CD4-positive, alpha-beta T cell (primary cell): ENCODE measurements around the gene FNIP2. TPM values are rescaled to one million over a fixed set of nuclear protein-coding genes. Genes with fewer than 3 reads are reported as not detected.

ENCODE experiments used
- ATAC-seq: fragments of 200-7000 bp; cut with Tn5 transposase; one replicate; pipeline ENCODE4 v1.10.0; 2022; ENCODE audit warnings: mild to moderate bottlenecking; ENCODE audit not compliant: poor library complexity
- CTCF ChIA-PET: fragments of 350-600 bp; sonication (Branson Sonifier 250); formaldehyde crosslinking; loops from one replicate; lab custom pipeline; 2021; ENCODE audit warnings: antibody characterized with exemption, inconsistent platforms; lab: Charles Lee
- POLR2A ChIA-PET: fragments of 350-600 bp; sonication (Branson Sonifier 250); formaldehyde crosslinking; loops from one replicate; lab custom pipeline; 2021; ENCODE audit warnings: antibody characterized with exemption, inconsistent platforms; lab: Charles Lee
- DNase-seq, 14 experiments: peaks; one replicate each; pipeline ENCODE4 v3.0.0-alpha.2; 2013 to 2020; ENCODE audit warnings: mixed read lengths in 2 of 14
- H3K27ac ChIP-seq, 2 donors: one replicate each; pipeline versions ENCODE4 v1.5.1 to v1.7.0; 2013; ENCODE audit warnings: low read length in 2 of 2, low read depth in 1 of 2, mild to moderate bottlenecking in 1 of 2
- H3K27me3 ChIP-seq, 2 experiments: 1 replicate in 1 of 2; 2 replicates in 1 of 2; pipeline versions ENCODE4 v1.6.1 to v1.7.0; 2013; ENCODE audit warnings: low read length in 2 of 2, control low read depth in 1 of 2, mild to moderate bottlenecking in 1 of 2, moderate library complexity in 1 of 2; ENCODE audit not compliant: insufficient read depth in 2 of 2, control insufficient read depth in 1 of 2
- H3K36me3 ChIP-seq: one replicate; pipeline ENCODE4 v1.6.1; 2013; ENCODE audit warnings: low read length, control low read depth; ENCODE audit not compliant: insufficient read depth
- H3K4me1 ChIP-seq: one replicate; pipeline ENCODE4 v1.6.1; 2013; ENCODE audit warnings: low read length, control low read depth; ENCODE audit not compliant: insufficient read depth
- H3K4me3 ChIP-seq: one replicate; pipeline ENCODE4 v1.5.1; 2013; ENCODE audit warnings: mild to moderate bottlenecking, low read length, moderate library complexity
- H3K9me3 ChIP-seq, 2 experiments: 1 replicate in 1 of 2; 2 replicates in 1 of 2; pipeline versions ENCODE4 v1.6.1 to v1.7.0; 2013; ENCODE audit warnings: low read length in 2 of 2, mild to moderate bottlenecking in 2 of 2, control low read depth in 1 of 2, moderate library complexity in 1 of 2; ENCODE audit not compliant: control insufficient read depth in 1 of 2, insufficient read depth in 1 of 2
- H3K27ac Mint-ChIP-seq: one replicate; pipeline ENCODE4 v1.8.0; 2020; ENCODE audit warnings: mixed read lengths
- H3K27me3 Mint-ChIP-seq: one replicate; pipeline ENCODE4 v1.8.0; 2021; ENCODE audit warnings: mixed read lengths
- H3K36me3 Mint-ChIP-seq: one replicate; pipeline ENCODE4 v1.8.0; 2021; ENCODE audit warnings: low read depth, mixed read lengths
- H3K4me1 Mint-ChIP-seq: one replicate; pipeline ENCODE4 v1.8.0; 2021; ENCODE audit warnings: low read depth, mixed read lengths
- H3K4me3 Mint-ChIP-seq: one replicate; pipeline ENCODE4 v1.8.0; 2020; ENCODE audit warnings: mild to moderate bottlenecking, mixed read lengths
- H3K9me3 Mint-ChIP-seq: one replicate; pipeline ENCODE4 v1.8.0; 2020; ENCODE audit warnings: mixed read lengths
- intact Hi-C, 2 experiments: fragments of 100-400 bp; cut with DNase I in 1 of 2; cut with micrococcal nuclease in 1 of 2; formaldehyde crosslinking; loops; one replicate each; pipeline versions ENCODE4 v1.15.1 to v1.9.0; 2023 to 2025; cut with DNase I, micrococcal nuclease
- total RNA-seq, 174 experiments: library from RNA in 2 of 174; stranded (reverse) in 2 of 174; gene quantifications; one replicate each; pipeline ENCODE4 v1.2.3 and lab custom pipeline; 2021 to 2026
- TF ChIP-seq, protein P1 (sequence below): fragments of 200-600 bp; IDR thresholded peaks from one replicate; pipeline ENCODE4 v1.8.0; 2022; ENCODE audit warnings: antibody characterized with exemption, mild to moderate bottlenecking

Gene FNIP2
- total RNA-seq, 2 experiments from 2014 or later, result 7.5 to 7.7 TPM

DNA sequence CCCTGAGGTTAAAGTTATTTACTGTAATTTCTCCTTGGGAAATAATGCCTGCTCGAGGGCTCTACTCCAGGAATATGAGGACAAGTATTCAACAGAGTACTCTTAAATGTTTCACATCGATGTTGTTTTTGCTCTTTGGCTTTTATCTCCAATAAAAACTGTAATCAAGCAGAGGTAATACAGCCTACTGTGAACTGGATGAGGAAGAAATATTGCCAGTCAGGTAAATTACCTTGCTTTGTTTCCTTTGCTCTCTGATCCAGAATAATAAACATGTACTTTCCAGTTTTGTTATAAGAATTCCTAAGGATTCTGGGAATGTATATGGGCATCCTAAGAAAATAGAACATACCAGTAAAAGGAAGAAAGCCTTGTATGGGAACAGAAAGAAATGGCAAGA, 60.4 kb downstream of the FNIP2 start:
- Mint-ChIP-seq H3K36me3 (peaks cover 39% of the 10 kb centered on the region), H3K27me3 (no peaks in the 10 kb centered on the region), H3K4me3 (no peak overlapping the region), H3K9me3 (no peaks in the 10 kb centered on the region), H3K27ac (no peak overlapping the region), H3K4me1 (peaks cover 36% of the 10 kb centered on the region)
- ATAC-seq, result no peak
- H3K4me3 ChIP-seq, result no peak overlapping the region
- no peaks in the 10 kb centered on the region for H3K36me3 ChIP-seq
- H3K27me3 ChIP-seq, result no peaks in the 10 kb centered on the region
- ChIA-PET POLR2A (no interaction called here), CTCF (no interaction called here)
- H3K4me1 ChIP-seq, result peaks cover 20% of the 10 kb centered on the region
- TF ChIP-seq, protein P1, sequence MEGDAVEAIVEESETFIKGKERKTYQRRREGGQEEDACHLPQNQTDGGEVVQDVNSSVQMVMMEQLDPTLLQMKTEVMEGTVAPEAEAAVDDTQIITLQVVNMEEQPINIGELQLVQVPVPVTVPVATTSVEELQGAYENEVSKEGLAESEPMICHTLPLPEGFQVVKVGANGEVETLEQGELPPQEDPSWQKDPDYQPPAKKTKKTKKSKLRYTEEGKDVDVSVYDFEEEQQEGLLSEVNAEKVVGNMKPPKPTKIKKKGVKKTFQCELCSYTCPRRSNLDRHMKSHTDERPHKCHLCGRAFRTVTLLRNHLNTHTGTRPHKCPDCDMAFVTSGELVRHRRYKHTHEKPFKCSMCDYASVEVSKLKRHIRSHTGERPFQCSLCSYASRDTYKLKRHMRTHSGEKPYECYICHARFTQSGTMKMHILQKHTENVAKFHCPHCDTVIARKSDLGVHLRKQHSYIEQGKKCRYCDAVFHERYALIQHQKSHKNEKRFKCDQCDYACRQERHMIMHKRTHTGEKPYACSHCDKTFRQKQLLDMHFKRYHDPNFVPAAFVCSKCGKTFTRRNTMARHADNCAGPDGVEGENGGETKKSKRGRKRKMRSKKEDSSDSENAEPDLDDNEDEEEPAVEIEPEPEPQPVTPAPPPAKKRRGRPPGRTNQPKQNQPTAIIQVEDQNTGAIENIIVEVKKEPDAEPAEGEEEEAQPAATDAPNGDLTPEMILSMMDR, result no peak
- no peak for DNase-seq
- intact Hi-C loops, result no loop called here
- no peaks in the 10 kb centered on the region for H3K9me3 ChIP-seq
- no peak overlapping the region for H3K27ac ChIP-seq

DNA sequence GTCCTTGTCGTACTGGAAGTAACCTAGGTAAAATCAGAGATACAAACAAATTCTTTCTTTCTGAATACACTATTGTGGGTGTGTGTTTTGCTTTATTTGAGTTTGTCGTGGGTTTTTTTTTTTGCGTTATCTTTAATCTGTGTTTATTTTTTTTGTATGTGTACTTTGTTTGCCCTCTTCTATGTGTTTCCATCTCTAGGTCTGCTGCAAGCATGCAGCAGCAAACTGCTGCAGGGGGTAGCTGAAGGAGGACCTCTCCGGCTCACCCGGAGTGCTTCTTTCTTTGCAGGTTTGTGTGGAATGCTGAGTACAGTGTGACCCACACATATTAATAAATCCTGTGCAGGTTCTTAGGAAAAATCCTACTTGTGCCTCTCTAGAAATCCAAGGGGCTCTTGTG, 64.8 kb downstream of the FNIP2 start:
- H3K36me3 ChIP-seq, result peaks cover 5% of the 10 kb centered on the region
- H3K27ac ChIP-seq, result no peak overlapping the region
- Mint-ChIP-seq H3K27ac (no peak overlapping the region), H3K27me3 (no peaks in the 10 kb centered on the region), H3K4me3 (no peak overlapping the region), H3K9me3 (no peaks in the 10 kb centered on the region), H3K36me3 (peaks cover 58% of the 10 kb centered on the region), H3K4me1 (no peaks in the 10 kb centered on the region)
- ATAC-seq, result no peak
- H3K9me3 ChIP-seq, result no peaks in the 10 kb centered on the region
- H3K4me3 ChIP-seq, result no peak overlapping the region
- TF ChIP-seq, protein P1, result no peak
- intact Hi-C loops, result no loop called here
- CTCF ChIA-PET, result interaction anchor here (1.1 kb wide), 1 partner anchor 16 kb away, joined by 3 read pairs; no protein-coding TSS in a partner anchor
- DNase-seq, result no peak
- no peaks in the 10 kb centered on the region for H3K27me3 ChIP-seq
- no peaks in the 10 kb centered on the region for H3K4me1 ChIP-seq
- POLR2A ChIA-PET, result no interaction called here

DNA sequence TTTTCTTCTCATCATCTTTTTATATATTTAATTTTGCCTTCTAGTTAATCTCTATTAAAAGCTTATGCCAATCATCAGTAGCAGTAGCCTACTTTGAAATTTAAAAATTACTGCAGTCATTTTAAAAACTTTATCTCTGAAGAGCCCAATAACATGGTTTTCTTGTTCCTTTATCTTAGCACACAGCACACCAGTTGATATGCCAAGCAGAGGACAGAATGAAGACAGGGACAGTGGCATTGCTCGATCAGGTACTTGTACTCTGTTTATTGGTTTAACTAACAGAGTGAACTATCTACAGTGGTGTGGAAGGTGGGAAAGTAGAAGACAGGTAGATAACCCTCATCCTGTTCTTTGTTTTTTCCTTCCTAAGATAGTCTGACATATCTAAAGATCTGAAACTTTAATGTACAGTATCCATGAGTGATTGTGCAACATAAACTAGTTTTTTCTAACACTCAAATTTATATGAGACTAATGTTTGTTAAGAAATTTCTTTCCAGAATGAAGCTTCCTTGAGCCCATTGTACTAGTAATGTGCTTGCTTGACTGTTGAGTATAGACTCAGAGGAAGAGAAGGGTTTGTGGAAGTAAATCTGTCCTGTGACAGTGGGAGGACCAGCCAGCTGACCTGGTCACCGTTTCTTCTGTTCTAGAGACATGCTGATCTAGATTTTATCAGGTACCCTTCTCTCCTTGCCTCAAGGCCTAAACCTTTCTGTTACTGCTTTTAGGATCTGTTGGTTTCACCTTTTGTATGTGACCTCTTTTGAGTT, 66.6 kb downstream of the FNIP2 start:
- POLR2A ChIA-PET, result no interaction called here
- Mint-ChIP-seq H3K4me1 (no peaks in the 10 kb centered on the region), H3K4me3 (no peak overlapping the region), H3K36me3 (peaks cover 62% of the 10 kb centered on the region), H3K9me3 (no peaks in the 10 kb centered on the region), H3K27ac (no peak overlapping the region), H3K27me3 (no peaks in the 10 kb centered on the region)
- CTCF ChIA-PET, result no interaction called here
- no peak for ATAC-seq
- Histone ChIP-seq H3K4me1 (no peaks in the 10 kb centered on the region), H3K36me3 (peaks cover 5% of the 10 kb centered on the region), H3K27ac (no peak overlapping the region), H3K4me3 (no peak overlapping the region), H3K9me3 (no peaks in the 10 kb centered on the region), H3K27me3 (no peaks in the 10 kb centered on the region)
- no peak for DNase-seq
- TF ChIP-seq, protein P1, result no peak
- intact Hi-C loops, result no loop called here
